Stimulated activated CD8-positive, alpha-beta memory T cell treated with anti-CD3 and anti-CD28 coated beads, Interleukin-15, amount 100 ng/mL, for 4 hours (primary cell): Measurements from ENCODE around the gene MTFMT.
"Not testable (repeated sequence)": the region's sequence is repeated elsewhere in the genome, so short reads cannot be mapped to it uniquely, and the experiment has no call there.

Experiments used
- DNase-seq, 2 donors: peaks; one replicate each; pipeline ENCODE4 v3.0.0-alpha.2; 2020; ENCODE audit warnings: low read depth in 2 of 2

MTFMT gene

DNA sequence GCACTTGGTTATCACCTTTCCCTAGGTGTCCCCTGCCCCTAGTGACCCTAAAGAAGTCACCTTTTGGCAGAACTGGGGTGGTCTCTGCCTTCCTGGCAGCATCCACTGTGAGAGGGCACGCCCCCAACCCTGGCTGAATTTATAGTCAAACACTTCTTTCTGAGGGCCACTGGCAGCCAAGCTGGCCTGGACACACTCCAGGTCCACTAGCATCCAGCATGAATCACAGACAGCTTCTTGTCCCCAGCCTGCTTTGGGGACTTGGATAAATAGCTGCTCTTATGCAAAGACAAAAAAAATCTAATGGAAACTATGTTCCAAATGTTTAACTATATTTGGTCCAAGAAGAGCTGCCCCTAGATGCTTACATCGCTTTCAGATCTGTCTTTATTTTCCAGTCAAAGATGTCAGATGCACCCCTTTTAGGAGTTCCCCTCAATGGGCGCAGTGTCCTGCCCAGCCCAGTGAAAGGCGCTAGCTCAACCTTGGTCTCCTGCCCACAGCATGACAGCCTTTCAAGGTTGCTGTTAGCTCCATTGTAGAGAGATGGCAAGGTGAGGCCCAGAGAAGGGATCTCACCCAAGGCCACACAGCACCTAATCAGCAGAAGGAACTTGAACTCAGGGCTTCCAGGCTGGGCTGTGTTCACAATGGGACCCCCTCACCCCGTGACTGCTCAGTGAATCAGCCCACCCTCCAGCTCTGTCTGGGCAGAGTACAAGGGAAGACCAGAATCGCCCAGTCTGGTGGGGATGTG is 31.4 kb upstream of the MTFMT start:
- DNase-seq, result no peak

- no peak for DNase-seq
Measured at GRCh38 chr15:65059931-65060596, 30.6 kb upstream of the MTFMT start.

DNA sequence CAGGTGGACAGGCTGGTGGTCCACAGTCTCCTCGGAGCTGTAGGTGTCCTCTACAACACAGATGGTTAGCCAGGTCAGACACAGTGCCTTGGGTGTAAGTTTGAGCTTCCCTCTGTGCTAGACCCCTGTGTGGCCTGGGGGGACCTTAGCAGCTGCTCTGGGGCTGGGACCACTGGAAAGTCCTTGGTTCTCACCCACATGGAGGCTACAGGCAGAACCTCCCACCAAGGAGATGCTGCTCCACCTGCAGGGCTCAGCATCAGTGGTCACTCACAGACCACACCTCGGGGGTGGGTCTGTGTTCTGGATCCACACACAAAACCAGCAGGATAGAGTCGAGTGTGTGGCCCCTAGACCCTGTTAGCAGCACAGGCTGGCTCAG is 29.9 kb upstream of the MTFMT start:
- DNase-seq, result no peak

GRCh38 chr15:65058394-65059368 is 29.2 kb upstream of the MTFMT start:
- no peak for DNase-seq

GRCh38 chr15:65057549-65057940 is 28.1 kb upstream of the MTFMT start:
- DNase-seq, result no peak

DNA sequence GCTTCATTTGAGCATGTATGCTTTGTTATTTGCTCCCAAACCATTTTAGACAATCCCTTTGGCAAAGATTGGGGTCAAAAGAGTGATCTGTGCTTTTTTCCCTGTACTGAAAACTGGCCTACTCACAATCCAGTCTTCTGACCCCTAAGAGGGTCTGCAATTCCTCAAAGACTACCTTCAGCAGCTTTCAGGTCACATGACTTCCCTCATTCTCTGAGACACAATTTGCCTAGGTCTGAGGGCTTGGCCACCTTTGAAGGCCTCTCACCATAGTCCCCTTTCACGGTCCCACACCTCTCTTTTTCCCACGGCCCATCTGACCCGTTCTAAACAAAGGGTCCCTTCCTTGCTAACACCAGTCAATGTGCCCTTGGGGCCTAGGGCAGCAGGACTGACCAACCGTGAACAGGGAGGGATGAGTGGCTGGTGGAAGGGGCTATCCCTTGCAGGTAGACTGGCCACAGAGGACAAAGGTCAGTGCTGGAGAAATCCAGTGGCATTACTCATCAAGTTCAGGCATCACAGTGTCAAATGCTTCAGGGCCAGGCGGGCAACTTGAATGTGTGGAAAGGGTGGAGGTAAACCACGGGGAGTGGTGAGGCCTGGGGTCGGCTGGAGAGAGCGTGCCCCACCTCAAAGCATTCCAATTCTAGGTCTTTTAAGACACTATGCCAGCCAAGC is 27.6 kb upstream of the MTFMT start:
- no peak for DNase-seq

DNA sequence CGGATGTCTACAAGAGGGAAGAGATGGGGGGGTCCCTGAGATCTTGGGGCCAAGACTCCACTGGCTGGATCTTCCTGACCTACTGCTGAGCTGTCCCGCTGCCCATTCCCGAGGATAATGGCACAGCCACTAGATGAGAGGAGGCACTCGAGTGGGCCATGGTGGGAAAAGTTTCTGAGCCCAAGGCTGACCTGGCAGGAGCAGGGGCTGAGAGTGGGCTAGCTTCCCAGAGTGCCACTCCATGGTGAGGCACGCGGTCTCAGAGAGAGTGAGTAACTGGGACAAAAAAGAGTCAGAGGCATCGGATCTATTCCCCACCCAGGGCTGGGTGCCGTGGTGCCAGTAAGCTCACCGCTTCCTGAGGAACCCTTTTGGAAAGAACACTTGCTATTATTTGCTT is 26.7 kb upstream of the MTFMT start:
- DNase-seq, result no peak

GRCh38 chr15:65055201-65055870 is 25.9 kb upstream of the MTFMT start:
- no peak for DNase-seq

DNA sequence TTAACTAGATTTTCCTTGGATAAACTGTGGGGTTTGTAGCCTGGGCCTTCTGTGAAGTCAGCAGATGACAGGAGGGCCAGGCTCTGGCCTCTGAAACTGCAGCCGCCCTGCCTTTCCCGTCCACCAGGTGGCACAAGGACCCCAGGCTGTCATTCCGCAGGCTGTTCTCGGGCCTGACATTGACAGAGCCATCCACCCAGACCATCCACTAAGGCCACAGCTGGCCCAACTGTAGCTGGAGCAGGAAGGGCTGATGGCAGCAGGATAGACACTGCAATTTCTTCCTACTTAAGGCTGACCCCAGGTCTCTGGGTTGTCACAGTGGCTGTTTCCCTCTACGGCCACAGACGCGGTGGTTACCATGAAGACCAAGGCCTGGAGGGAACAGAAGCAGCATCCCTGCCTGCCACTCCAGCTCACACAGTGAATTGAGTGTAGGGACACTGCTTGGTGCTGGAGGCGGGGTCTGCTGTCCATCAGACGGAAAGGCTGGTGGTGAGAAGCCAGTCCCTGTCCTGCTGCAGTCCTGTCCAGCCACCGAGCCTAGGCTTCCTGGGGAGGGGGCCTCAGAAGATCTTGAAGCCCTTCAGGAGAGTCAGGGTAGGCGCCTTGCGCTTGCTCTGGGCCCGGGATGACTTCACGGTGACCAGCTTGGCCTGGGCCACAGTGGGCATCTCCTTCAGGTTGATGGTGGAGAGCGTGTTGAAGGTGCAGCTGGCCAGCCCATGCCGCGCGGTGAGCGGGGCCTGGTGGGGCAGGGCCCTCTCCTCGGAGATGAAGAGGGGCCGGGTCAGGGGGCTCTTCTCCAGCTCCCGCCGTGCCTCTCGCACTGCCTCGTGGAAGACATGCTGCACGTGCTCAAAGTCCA is 25.1 kb upstream of the MTFMT start:
- DNase-seq, result peak in 1 of 2 donors; percentile 16

GRCh38 chr15:65052956-65053355 is 23.5 kb upstream of the MTFMT start:
- no peak for DNase-seq

DNA sequence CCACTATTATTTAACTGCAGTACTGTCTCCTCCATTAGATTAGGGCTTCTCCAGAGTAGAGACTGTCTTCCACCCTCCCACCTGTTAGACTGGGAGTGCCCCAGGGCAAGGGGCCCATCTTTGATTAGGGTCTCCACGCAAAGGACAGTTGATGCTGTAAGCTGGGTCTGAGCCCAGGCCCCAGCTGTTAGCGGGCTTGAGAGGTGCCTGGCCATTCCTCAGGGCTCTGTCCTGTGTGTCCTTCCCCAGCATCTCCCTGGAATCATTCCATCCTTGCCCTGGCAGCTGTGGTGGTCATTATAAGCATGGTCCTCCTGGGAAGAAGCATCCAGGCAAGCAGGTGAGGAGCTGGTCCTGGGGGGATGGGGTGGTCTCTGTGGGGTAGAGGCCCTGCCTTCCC is 21.8 kb upstream of the MTFMT start:
- DNase-seq, result no peak

DNA sequence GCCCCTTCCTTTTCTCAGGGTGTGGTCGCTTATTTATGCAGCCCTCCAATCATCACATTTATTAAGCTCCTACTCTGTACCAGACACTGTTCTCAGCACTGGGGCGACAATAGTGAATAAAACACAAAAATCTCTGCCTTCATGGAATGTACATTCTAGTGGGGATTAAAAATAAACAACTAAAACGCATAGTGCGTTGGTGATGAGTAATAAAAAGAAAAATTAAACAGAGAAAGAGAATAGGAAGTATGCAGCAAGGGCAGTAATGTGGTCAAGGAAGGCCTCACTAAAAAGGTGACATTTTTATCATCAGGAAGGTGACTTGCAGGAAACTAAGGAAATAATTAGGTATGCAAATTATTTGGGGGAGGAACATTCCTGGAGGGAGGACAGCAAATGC is 20.8 kb upstream of the MTFMT start:
- DNase-seq, result no peak

DNA sequence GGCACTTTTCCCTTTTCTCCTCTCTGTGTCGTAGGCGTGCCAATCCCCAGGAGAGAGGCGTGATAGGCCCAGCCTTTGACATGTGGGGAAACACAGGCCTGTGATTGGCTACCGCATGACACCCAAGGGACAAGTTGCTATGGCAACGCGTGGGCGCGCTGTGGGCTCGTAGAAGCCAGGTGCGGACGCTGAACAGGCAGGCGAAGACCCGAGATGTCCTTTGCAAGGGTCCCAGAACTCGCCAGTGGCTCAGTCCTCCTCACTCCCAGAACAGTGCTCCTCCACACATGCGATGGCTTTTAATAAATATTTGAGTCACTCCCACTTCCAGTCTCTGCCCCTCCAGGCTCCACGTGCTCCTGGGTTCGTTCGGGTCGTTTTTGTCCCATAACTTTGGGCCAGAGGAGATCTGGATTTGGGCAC is 20.0 kb upstream of the MTFMT start:
- DNase-seq, result peak; percentile 73 to 83

DNA sequence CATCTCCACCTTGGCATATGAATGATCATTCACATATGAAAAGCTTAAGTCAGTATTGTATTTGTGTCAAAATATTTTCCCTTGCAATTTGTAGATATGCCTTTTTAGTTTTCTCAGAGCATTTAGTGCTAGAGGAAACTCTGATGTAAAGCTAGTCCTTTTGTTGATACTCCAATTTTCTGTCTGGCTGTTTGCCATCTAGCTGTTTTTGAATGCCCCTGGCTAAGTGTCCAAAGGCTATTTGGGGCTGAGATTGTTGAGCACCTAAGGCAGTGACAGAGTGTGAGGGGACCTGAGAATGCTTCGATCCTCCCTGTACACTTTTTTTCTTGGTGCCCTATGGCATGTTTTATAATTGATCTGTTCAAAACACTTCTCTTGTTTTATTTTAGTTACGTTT is 18.8 kb upstream of the MTFMT start:
- no peak for DNase-seq

- no peak for DNase-seq
Measured at GRCh38 chr15:65044724-65045481, 15.5 kb upstream of the MTFMT start, which contains the start of gene SLC51B. TSS of gene SLC51B (plus strand) at chr15:65045387. CDS start at chr15:65050005, 4,618 bp downstream.

- not testable (repeated sequence) for DNase-seq
Measured at GRCh38 chr15:65044218-65044617, 14.8 kb upstream of the MTFMT start.

DNA sequence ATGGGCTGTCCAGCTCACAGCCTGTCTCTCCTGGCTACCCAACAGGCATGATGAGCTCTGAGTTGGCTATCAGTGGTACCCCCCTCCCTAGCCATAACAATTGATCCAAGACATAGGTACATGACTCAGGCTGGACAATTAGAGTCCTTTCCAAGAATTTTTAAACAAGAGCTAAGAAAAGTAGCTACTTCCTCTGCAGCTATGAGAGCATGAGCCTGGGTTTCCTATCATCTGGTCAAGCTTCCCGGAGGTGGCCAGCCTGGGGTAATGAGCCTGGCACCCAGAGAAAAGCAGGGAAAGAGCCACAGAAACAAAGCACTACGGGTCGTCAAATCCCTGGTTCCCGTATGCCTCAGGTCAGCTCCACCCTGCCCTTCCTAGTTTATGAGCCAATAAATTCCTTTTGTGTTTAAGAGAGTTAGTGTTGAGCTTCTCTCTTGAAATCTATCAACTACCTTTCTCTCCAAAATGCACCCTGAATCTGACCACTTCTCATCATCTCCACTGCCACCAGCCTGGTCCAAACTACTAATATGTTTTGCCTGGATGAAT is 13.4 kb upstream of the MTFMT start:
- no peak for DNase-seq

DNA sequence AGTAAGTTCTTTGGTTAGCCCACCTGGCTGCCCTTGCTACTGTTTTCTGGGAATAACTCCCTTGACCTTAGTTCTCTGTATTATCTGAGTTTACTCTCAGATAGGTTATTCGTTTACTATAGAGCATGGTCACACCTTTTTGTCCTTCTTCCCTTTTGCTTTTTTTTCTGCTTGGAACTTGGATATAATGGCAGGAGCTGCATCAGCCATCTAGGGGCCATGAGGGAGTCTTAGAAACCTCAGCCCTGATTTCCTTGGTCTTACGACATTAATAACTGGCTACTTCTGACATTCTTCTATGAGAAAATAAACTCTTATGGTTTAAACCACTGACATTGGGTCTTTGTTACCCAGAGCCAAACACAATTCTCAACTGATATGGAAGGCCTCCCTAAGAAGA is 12.3 kb upstream of the MTFMT start:
- no peak for DNase-seq

DNA sequence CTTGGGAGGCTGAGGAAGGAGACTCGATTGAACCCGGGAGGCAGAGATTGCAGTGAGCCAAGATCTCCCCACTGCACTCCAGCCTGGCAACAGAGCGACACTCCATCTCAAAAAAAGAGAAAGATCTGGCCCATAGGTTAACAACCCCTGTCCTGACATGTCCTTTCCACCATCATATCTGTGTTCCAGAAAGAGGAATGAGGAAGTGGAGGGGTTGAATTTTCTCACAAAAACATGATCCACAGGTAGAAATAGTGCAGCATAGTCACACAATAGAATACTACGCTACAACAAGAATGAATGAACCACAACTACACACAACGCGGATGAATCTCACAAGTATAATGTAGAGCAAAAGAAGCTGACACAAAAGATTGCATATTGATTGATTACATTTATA is 11.0 kb upstream of the MTFMT start:
- no peak for DNase-seq
